ENCODE measurements around the gene CYLD. TPM values are rescaled to one million over a fixed set of nuclear protein-coding genes. Genes with fewer than 3 reads are reported as not detected.

Gene CYLD
- total RNA-seq, 4 donors from 2014 or later: 5.2 to 56.5 (median 34.1) TPM

DNA sequence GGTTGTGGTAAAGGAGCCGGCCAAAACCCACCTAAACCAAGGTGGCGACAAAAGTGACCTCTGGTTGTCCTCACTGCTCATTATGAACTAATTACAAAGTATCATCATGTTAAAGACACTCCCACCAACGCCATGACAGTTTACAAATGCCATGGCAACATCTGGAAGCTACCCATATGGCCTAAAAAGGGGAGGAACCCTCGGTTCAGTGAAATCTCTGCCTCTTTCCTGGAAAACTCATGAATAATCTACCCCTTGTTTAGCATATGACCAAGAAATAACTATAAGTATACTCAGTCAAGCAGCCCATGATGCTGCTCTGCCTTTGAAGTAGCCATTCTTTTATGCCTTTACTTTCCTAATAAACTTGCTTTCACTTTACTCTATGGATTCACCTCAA, 72.2 kb downstream of the CYLD start:
- no peaks in the 10 kb centered on the region for H3K4me1 ChIP-seq
- in situ Hi-C loops (cut with MboI; ENCODE audit: low pct_ligation_motif_present in 1 of 4, low pct_unique_long_range_greater_than_20kb in 1 of 4, low sequenced_read_pairs in 3 of 4): loop anchor here in 1 of 4 donors (25.0 kb wide), 1 partner anchor 427 kb away; no protein-coding TSS in a partner anchor
- no peaks in the 10 kb centered on the region for H3K27me3 ChIP-seq
- H3K4me3 ChIP-seq: no peak overlapping the region
- H3K27ac ChIP-seq: no peak overlapping the region
- DNase-seq: no peak
- intact Hi-C loops (cut with DNase I; ENCODE audit: low total_unique reads): no loop called here
- 67% methylated on average over 2 to 4 of the region's 4 CpGs for WGBS, 2 donors (ENCODE audit: low coverage in 1 of 2)
- TF ChIP-seq, protein P1, sequence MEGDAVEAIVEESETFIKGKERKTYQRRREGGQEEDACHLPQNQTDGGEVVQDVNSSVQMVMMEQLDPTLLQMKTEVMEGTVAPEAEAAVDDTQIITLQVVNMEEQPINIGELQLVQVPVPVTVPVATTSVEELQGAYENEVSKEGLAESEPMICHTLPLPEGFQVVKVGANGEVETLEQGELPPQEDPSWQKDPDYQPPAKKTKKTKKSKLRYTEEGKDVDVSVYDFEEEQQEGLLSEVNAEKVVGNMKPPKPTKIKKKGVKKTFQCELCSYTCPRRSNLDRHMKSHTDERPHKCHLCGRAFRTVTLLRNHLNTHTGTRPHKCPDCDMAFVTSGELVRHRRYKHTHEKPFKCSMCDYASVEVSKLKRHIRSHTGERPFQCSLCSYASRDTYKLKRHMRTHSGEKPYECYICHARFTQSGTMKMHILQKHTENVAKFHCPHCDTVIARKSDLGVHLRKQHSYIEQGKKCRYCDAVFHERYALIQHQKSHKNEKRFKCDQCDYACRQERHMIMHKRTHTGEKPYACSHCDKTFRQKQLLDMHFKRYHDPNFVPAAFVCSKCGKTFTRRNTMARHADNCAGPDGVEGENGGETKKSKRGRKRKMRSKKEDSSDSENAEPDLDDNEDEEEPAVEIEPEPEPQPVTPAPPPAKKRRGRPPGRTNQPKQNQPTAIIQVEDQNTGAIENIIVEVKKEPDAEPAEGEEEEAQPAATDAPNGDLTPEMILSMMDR (IDR thresholded peaks at IDR 0.05): no peak
- TF ChIP-seq POLR2A (IDR thresholded peaks at IDR 0.05) (no peak), POLR2AphosphoS5 (IDR thresholded peaks at IDR 0.05) (no peak), EP300 (IDR thresholded peaks at IDR 0.05; ENCODE audit: low read depth) (no peak)
- H3K36me3 ChIP-seq: no peaks in the 10 kb centered on the region
- no peaks in the 10 kb centered on the region for H3K9me3 ChIP-seq

DNA sequence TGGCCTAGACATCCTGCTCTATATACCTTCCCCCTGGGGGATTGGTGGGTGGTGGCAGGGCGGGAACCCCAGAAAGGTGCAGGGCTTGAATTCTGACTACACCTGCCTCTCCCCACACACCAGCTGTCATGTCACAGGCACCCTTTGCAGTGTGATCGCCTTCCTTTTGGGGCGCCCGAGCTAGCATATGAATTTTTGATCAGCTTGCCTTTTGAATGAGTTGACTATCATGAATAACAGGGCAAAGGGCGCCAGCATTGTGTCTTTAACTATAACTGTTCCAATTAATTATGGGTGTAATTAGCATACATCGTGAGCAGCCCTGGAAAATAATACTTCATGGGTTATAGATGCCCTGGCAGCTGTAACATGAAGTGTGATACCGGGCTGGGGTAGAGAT, 72.7 kb downstream of the CYLD start:
- Histone ChIP-seq H3K4me1 (no peaks in the 10 kb centered on the region), H3K27ac (no peak overlapping the region), H3K27me3 (no peaks in the 10 kb centered on the region), H3K9me3 (no peaks in the 10 kb centered on the region), H3K36me3 (no peaks in the 10 kb centered on the region), H3K4me3 (no peak overlapping the region)
- TF ChIP-seq POLR2AphosphoS5 (IDR thresholded peaks at IDR 0.05): no peak
- TF ChIP-seq EP300 (IDR thresholded peaks at IDR 0.05; ENCODE audit: low read depth): no peak
- no peak for TF ChIP-seq POLR2A (IDR thresholded peaks at IDR 0.05)
- TF ChIP-seq, protein P1 (IDR thresholded peaks at IDR 0.05): no peak
- intact Hi-C loops (cut with DNase I; ENCODE audit: low total_unique reads) (no loop called here), in situ Hi-C loops (cut with MboI; ENCODE audit: low pct_ligation_motif_present in 1 of 4, low pct_unique_long_range_greater_than_20kb in 1 of 4, low sequenced_read_pairs in 3 of 4) (loop anchor here in 1 of 4 donors (25.0 kb wide), 1 partner anchor 427 kb away; no protein-coding TSS in a partner anchor)
- 67 to 75% methylated on average over 3 to 7 of the region's 7 CpGs for WGBS, 2 donors (ENCODE audit: low coverage in 1 of 2)
- no peak for DNase-seq

DNA sequence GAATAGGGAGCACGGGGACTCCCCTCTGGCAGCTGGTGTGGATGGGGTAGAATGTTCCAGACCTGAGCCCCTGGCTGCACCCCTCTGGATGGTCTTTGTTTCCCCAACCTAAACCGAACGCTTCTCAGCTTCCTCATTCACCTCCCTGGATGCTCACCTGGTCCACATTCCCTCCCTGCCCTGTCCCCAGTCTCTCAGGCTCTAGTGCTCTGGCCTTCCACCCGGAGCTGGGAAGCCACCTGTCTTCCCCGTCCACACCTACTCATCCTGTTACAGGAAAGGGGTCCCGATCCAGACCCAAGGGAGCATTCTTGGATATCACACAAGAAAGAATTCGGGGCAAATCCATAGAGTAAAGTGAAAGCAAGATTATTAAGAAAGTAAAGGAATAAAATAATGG, 73.5 kb downstream of the CYLD start:
- H3K27ac ChIP-seq: no peak overlapping the region
- H3K9me3 ChIP-seq: no peaks in the 10 kb centered on the region
- H3K27me3 ChIP-seq: no peaks in the 10 kb centered on the region
- H3K4me3 ChIP-seq: no peak overlapping the region
- intact Hi-C loops (cut with DNase I; ENCODE audit: low total_unique reads): no loop called here
- in situ Hi-C loops (cut with MboI; ENCODE audit: low pct_ligation_motif_present in 1 of 4, low pct_unique_long_range_greater_than_20kb in 1 of 4, low sequenced_read_pairs in 3 of 4): loop anchor here in 1 of 4 donors (25.0 kb wide), 1 partner anchor 428 kb away; no protein-coding TSS in a partner anchor
- DNase-seq: no peak
- 80 to 90% methylated on average over 4 to 7 of the region's 7 CpGs for WGBS, 2 donors (ENCODE audit: low coverage in 1 of 2)
- H3K4me1 ChIP-seq: no peaks in the 10 kb centered on the region
- TF ChIP-seq EP300 (IDR thresholded peaks at IDR 0.05; ENCODE audit: low read depth): no peak
- TF ChIP-seq POLR2A (IDR thresholded peaks at IDR 0.05): no peak
- TF ChIP-seq, protein P1 (IDR thresholded peaks at IDR 0.05): no peak
- TF ChIP-seq POLR2AphosphoS5 (IDR thresholded peaks at IDR 0.05): no peak
- no peaks in the 10 kb centered on the region for H3K36me3 ChIP-seq

DNA sequence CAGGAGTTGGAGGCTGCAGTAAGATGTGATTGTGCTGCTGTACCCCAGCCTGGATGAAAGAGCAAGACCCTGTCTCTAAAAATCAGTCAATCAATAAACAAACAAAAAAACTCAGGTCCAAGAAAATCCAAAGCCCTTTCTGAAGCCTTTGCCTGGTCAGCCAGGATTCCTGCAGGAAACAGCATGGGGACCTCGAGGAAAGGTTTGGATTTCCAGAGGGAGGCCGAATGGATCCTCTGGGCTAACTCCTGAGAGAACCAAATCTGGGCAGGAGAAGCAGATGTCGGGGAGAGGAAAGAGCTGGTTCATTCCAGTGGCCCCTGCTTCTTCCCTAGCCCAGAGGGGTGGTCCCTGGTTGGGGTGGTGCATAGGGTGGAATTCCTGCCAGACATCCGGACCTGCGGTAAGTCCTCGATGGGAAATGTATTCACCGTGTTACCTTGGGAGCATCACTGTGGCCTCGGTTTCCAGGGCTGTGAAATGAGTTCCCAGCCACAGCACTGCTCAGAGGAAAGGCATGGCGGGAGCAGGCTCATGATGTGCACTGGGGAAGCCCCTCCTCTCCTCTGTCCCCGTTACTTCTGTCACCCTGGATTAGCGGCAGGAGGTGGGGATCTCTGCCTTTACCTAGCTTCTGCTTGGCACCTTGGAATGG, 75.1 kb downstream of the CYLD start:
- in situ Hi-C loops (cut with MboI; ENCODE audit: low pct_ligation_motif_present in 1 of 4, low pct_unique_long_range_greater_than_20kb in 1 of 4, low sequenced_read_pairs in 3 of 4) (loop anchor here in 1 of 4 donors (25.0 kb wide), 1 partner anchor 430 kb away; no protein-coding TSS in a partner anchor), intact Hi-C loops (cut with DNase I; ENCODE audit: low total_unique reads) (no loop called here)
- 79 to 93% methylated on average over 2 to 11 of the region's 11 CpGs for WGBS, 2 donors (ENCODE audit: low coverage in 1 of 2)

More for the DNA sequence above, 75.1 kb downstream of the CYLD start:
- Histone ChIP-seq H3K27me3 (no peaks in the 10 kb centered on the region), H3K9me3 (no peaks in the 10 kb centered on the region), H3K27ac (no peak overlapping the region), H3K36me3 (no peaks in the 10 kb centered on the region), H3K4me1 (no peaks in the 10 kb centered on the region), H3K4me3 (no peak overlapping the region)
- no peak for DNase-seq
- TF ChIP-seq EP300 (IDR thresholded peaks at IDR 0.05; ENCODE audit: low read depth) (no peak), POLR2A (IDR thresholded peaks at IDR 0.05) (no peak), POLR2AphosphoS5 (IDR thresholded peaks at IDR 0.05) (no peak)
- TF ChIP-seq, protein P1 (IDR thresholded peaks at IDR 0.05): no peak

All from transverse colon (tissue), 4 donors.